Karpas-422 (cell line): ENCODE data around the gene EVI5. TPM values are rescaled to one million over a fixed set of nuclear protein-coding genes. Genes with fewer than 3 reads are reported as not detected.
"Not testable (repeated sequence)": the region's sequence is repeated elsewhere in the genome, so short reads cannot be mapped to it uniquely, and the experiment has no call there.

Experiments
- DNase-seq: peaks from one replicate; pipeline ENCODE4 v3.0.0-alpha.2; 2015
- H2AFZ ChIP-seq: fragments of 200-600 bp; sonication (generic); 2 replicates; pipeline ENCODE4 v1.6.1; 2014; ENCODE audit warnings: antibody characterized with exemption, low read length, mixed read lengths
- H3K27ac ChIP-seq: fragments of 200-600 bp; sonication (generic); 2 replicates; pipeline ENCODE4 v1.5.1; 2014; ENCODE audit warnings: mild to moderate bottlenecking, low read length, moderate library complexity
- H3K27me3 ChIP-seq: fragments of 200-600 bp; sonication (generic); 2 replicates; pipeline ENCODE4 v1.6.1; 2014; ENCODE audit warnings: low read length, mixed read lengths
- H3K36me3 ChIP-seq: fragments of 200-600 bp; sonication (generic); 2 replicates; pipeline ENCODE4 v1.6.1; 2014; ENCODE audit warnings: low read length, mixed read lengths; ENCODE audit not compliant: insufficient read depth
- H3K4me1 ChIP-seq: fragments of 200-600 bp; sonication (generic); 2 replicates; pipeline ENCODE4 v1.6.1; 2014; ENCODE audit warnings: mild to moderate bottlenecking, low read length, mixed read lengths
- H3K4me2 ChIP-seq: fragments of 200-600 bp; sonication (generic); 2 replicates; pipeline ENCODE4 v1.6.1; 2014; ENCODE audit warnings: low read length, low read depth, mild to moderate bottlenecking; ENCODE audit not compliant: poor library complexity, severe bottlenecking
- H3K4me3 ChIP-seq: fragments of 200-600 bp; sonication (generic); 2 replicates; pipeline ENCODE4 v1.5.1; 2014; ENCODE audit warnings: mild to moderate bottlenecking, antibody characterized with exemption, low read length, mixed read lengths
- H3K79me2 ChIP-seq: fragments of 200-600 bp; sonication (generic); 2 replicates; pipeline ENCODE4 v1.6.1; 2014; ENCODE audit warnings: mild to moderate bottlenecking, low read length, mixed read lengths
- H3K9ac ChIP-seq: fragments of 200-600 bp; sonication (generic); 2 replicates; pipeline ENCODE4 v1.6.0; 2014; ENCODE audit warnings: low read length
- H3K9me2 ChIP-seq: fragments of 200-600 bp; sonication (generic), shearing (Covaris generic); replicated peaks from 2 replicates; pipeline ENCODE4 v1.6.0; 2014; ENCODE audit warnings: mild to moderate bottlenecking, low read length, moderate library complexity; ENCODE audit not compliant: insufficient read depth
- H3K9me3 ChIP-seq: fragments of 300-700, 200-600 bp; sonication (generic); 2 replicates; pipeline ENCODE4 v1.6.1; 2014; ENCODE audit warnings: low read length, mixed read lengths
- H4K20me1 ChIP-seq: fragments of 200-600 bp; sonication (generic); 2 replicates; pipeline ENCODE4 v1.6.1; 2014; ENCODE audit warnings: mild to moderate bottlenecking, antibody characterized with exemption, low read length, low read depth; ENCODE audit not compliant: insufficient read depth
- total RNA-seq: library from RNA; depleted of rRNA; stranded (reverse); fragments of >200 nt; shearing (Covaris generic); gene quantifications from 2 replicates; pipeline ENCODE4 v1.2.3, GENCODE V29; 2014; ENCODE audit warnings: low replicate concordance

EVI5 gene
- total RNA-seq, 1 experiment from 2014 or later, result 11.4 TPM

GRCh38 chr1:92790081-92790480 lies 5.2 kb upstream of the EVI5 start:
- no peaks in the 10 kb centered on the region for H4K20me1 ChIP-seq
- H3K9me2 ChIP-seq, result no peaks in the 10 kb centered on the region
- H3K79me2 ChIP-seq, result no peaks in the 10 kb centered on the region
- no peaks in the 10 kb centered on the region for H3K9me3 ChIP-seq
- no peak for DNase-seq
- no peak overlapping the region for H2AFZ ChIP-seq
- peaks cover 6% of the 10 kb centered on the region for H3K4me1 ChIP-seq
- no peaks in the 10 kb centered on the region; the same call in 1 of the 2 replicates for H3K27me3 ChIP-seq
- no peak overlapping the region for H3K27ac ChIP-seq
- no peak overlapping the region for H3K4me3 ChIP-seq
- no peaks in the 10 kb centered on the region for H3K36me3 ChIP-seq
- no peak overlapping the region for H3K9ac ChIP-seq
- no peak overlapping the region for H3K4me2 ChIP-seq

- peaks cover 27% of the 10 kb centered on the region for H3K79me2 ChIP-seq
- H3K9me2 ChIP-seq, result no peaks in the 10 kb centered on the region
- peak overlapping the region; percentile 93 for H3K4me2 ChIP-seq
These were observed 1.4 kb upstream of the EVI5 start for GRCh38 chr1:92786111-92786901.

GRCh38 chr1:92784021-92784638 lies 778 bp downstream of the EVI5 start:
- peaks cover 42% of the 10 kb centered on the region for H3K79me2 ChIP-seq
- no peaks in the 10 kb centered on the region; the same call in 1 of the 2 replicates for H3K27me3 ChIP-seq
- no peaks in the 10 kb centered on the region for H3K36me3 ChIP-seq
- peak overlapping the region; percentile 87 for H3K9ac ChIP-seq
- H4K20me1 ChIP-seq, result no peaks in the 10 kb centered on the region
- no peak overlapping the region for H3K27ac ChIP-seq
- H3K9me2 ChIP-seq, result no peaks in the 10 kb centered on the region
- H3K4me3 ChIP-seq, result peak overlapping the region; percentile 78
- no peaks in the 10 kb centered on the region for H3K9me3 ChIP-seq
- peak overlapping the region; percentile 93 for H3K4me2 ChIP-seq
- H3K4me1 ChIP-seq, result peaks cover 12% of the 10 kb centered on the region
- peak; percentile 49 for DNase-seq
- peak overlapping the region; percentile 86 for H2AFZ ChIP-seq

More at GRCh38 chr1:92786111-92786901, 1.4 kb upstream of the EVI5 start:
- no peaks in the 10 kb centered on the region for H4K20me1 ChIP-seq
- no peak overlapping the region for H2AFZ ChIP-seq
- H3K27me3 ChIP-seq, result no peaks in the 10 kb centered on the region; the same call in 1 of the 2 replicates
- H3K4me1 ChIP-seq, result peaks cover 12% of the 10 kb centered on the region
- no peaks in the 10 kb centered on the region for H3K9me3 ChIP-seq
- no peak for DNase-seq
- H3K9ac ChIP-seq, result no peak overlapping the region
- no peak overlapping the region for H3K27ac ChIP-seq
- no peaks in the 10 kb centered on the region for H3K36me3 ChIP-seq
- no peak overlapping the region for H3K4me3 ChIP-seq

GRCh38 chr1:92783550-92783949 lies 1.4 kb downstream of the EVI5 start:
- Histone ChIP-seq H3K4me3 (peak overlapping the region; percentile 78), H3K4me2 (peak overlapping the region; percentile 93), H3K79me2 (peaks cover 48% of the 10 kb centered on the region), H3K4me1 (peaks cover 12% of the 10 kb centered on the region), H3K9ac (peak overlapping the region; percentile 87)
- not testable (repeated sequence) for H3K36me3 ChIP-seq, H3K27me3 ChIP-seq, H3K9me3 ChIP-seq, DNase-seq, H4K20me1 ChIP-seq, H2AFZ ChIP-seq, H3K9me2 ChIP-seq, H3K27ac ChIP-seq

GRCh38 chr1:92778376-92778775 lies 6.5 kb downstream of the EVI5 start:
- H3K27me3 ChIP-seq, result no peaks in the 10 kb centered on the region
- H4K20me1 ChIP-seq, result no peaks in the 10 kb centered on the region
- no peak overlapping the region for H2AFZ ChIP-seq
- no peaks in the 10 kb centered on the region for H3K9me3 ChIP-seq
- peaks cover 68% of the 10 kb centered on the region for H3K79me2 ChIP-seq
- H3K9me2 ChIP-seq, result no peaks in the 10 kb centered on the region
- no peaks in the 10 kb centered on the region for H3K4me1 ChIP-seq
- DNase-seq, result no peak
- H3K4me3 ChIP-seq, result no peak overlapping the region
- H3K9ac ChIP-seq, result no peak overlapping the region
- H3K4me2 ChIP-seq, result no peak overlapping the region
- no peaks in the 10 kb centered on the region for H3K36me3 ChIP-seq
- no peak overlapping the region for H3K27ac ChIP-seq

- H3K36me3 ChIP-seq, result no peaks in the 10 kb centered on the region
- H3K9ac ChIP-seq, result no peak overlapping the region
- H3K27ac ChIP-seq, result no peak overlapping the region
- peaks cover 51% of the 10 kb centered on the region for H3K79me2 ChIP-seq
- H3K4me2 ChIP-seq, result no peak overlapping the region
- H2AFZ ChIP-seq, result no peak overlapping the region
- H3K4me1 ChIP-seq, result no peaks in the 10 kb centered on the region
- no peaks in the 10 kb centered on the region for H3K9me2 ChIP-seq
- no peaks in the 10 kb centered on the region for H4K20me1 ChIP-seq
- no peak overlapping the region for H3K4me3 ChIP-seq
- no peak for DNase-seq
- no peaks in the 10 kb centered on the region for H3K27me3 ChIP-seq
- H3K9me3 ChIP-seq, result no peaks in the 10 kb centered on the region
These were observed 10.5 kb downstream of the EVI5 start for GRCh38 chr1:92774407-92774806.

GRCh38 chr1:92773749-92774148 lies 11.2 kb downstream of the EVI5 start:
- not testable (repeated sequence) for H3K27ac ChIP-seq, H3K9me3 ChIP-seq, DNase-seq, H4K20me1 ChIP-seq, H3K4me3 ChIP-seq, H3K36me3 ChIP-seq, H3K9me2 ChIP-seq, H3K4me2 ChIP-seq, H3K9ac ChIP-seq, H3K4me1 ChIP-seq, H3K27me3 ChIP-seq, H2AFZ ChIP-seq
- peaks cover 47% of the 10 kb centered on the region for H3K79me2 ChIP-seq

- Histone ChIP-seq H3K79me2 (peaks cover 42% of the 10 kb centered on the region), H2AFZ (no peak overlapping the region)
These were observed 15.1 kb downstream of the EVI5 start for GRCh38 chr1:92769856-92770255.

More at GRCh38 chr1:92769856-92770255, 15.1 kb downstream of the EVI5 start:
- Histone ChIP-seq H3K9me2 (no peaks in the 10 kb centered on the region), H3K4me3 (no peak overlapping the region), H3K9ac (no peak overlapping the region), H3K27me3 (no peaks in the 10 kb centered on the region), H3K36me3 (no peaks in the 10 kb centered on the region), H4K20me1 (no peaks in the 10 kb centered on the region), H3K27ac (no peak overlapping the region), H3K4me1 (no peaks in the 10 kb centered on the region), H3K4me2 (no peak overlapping the region), H3K9me3 (no peaks in the 10 kb centered on the region)
- no peak for DNase-seq
